ENCODE data around the gene SFTPD.

DNA sequence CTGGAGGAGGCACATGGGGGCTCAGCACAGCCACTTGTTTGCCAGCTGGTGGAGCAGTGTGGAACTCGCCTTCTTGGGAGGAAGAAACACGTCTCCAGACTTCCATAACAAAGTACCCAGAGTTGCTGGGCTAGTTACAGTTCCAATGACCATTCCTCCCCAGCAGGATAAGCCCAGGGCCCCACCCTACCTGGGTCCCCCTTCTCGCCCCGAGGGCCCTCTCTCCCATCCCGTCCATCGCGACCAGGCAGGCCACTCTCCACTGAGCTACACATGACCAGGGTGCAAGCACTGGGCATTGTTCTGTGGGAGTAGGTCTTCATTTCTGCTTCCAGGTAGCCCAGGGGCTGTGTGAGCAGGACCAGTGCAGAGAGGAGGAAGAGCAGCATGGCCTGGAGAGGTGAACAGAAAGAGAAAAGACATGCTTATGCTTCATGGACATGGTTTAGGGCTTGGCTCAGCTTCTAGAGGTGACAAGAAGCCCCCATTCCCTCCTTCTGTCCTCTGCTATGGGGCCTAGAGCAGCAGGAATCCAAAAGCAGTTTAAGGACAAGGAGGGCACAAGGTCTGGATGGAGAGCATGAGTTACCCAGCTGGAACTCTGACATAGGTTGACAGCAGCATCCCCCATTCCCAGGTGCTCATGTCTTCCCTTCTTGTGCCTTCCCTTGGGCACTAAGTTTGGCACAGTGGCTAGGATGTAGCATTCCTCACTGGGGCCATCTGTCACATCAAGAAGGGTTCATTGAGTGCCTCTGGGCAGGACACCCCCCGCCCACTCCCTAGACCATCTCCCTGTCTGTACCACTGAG lies 2.4 kb downstream of the SFTPD start:
- TF ChIP-seq, protein P1, sequence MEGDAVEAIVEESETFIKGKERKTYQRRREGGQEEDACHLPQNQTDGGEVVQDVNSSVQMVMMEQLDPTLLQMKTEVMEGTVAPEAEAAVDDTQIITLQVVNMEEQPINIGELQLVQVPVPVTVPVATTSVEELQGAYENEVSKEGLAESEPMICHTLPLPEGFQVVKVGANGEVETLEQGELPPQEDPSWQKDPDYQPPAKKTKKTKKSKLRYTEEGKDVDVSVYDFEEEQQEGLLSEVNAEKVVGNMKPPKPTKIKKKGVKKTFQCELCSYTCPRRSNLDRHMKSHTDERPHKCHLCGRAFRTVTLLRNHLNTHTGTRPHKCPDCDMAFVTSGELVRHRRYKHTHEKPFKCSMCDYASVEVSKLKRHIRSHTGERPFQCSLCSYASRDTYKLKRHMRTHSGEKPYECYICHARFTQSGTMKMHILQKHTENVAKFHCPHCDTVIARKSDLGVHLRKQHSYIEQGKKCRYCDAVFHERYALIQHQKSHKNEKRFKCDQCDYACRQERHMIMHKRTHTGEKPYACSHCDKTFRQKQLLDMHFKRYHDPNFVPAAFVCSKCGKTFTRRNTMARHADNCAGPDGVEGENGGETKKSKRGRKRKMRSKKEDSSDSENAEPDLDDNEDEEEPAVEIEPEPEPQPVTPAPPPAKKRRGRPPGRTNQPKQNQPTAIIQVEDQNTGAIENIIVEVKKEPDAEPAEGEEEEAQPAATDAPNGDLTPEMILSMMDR (IDR thresholded peaks at IDR 0.05; ENCODE audit: borderline replicate concordance, extremely low read depth, low read length, poor library complexity, severe bottlenecking): no peak
- no peak for TF ChIP-seq EZH2 (IDR thresholded peaks at IDR 0.05; ENCODE audit: borderline replicate concordance, low read depth, low read length, severe bottlenecking)

Data from DND-41 (cell line).